Transverse colon (tissue), 4 donors: ENCODE measurements around the gene C2CD3. TPM values are rescaled to one million over a fixed set of nuclear protein-coding genes. Genes with fewer than 3 reads are reported as not detected.

Experiments used
- DNase-seq: peaks from one replicate; pipeline ENCODE4 v3.0.0-alpha.2; 2019
- H3K27ac ChIP-seq, 4 donors: fragments of 200-600 bp; sonication (generic); 2 replicates each; pipeline ENCODE4 v1.5.1; 2016 to 2018; ENCODE audit warnings: inconsistent platforms in 4 of 4
- H3K27me3 ChIP-seq: fragments of 200-600 bp; sonication (generic); 2 replicates; pipeline ENCODE4 v1.5.1; 2017; ENCODE audit warnings: inconsistent platforms
- H3K36me3 ChIP-seq, 4 donors: fragments of 200-600 bp; sonication (generic); 2 replicates each; pipeline ENCODE4 v1.5.1; 2017 to 2019; ENCODE audit warnings: inconsistent platforms in 4 of 4
- H3K4me1 ChIP-seq, 4 donors: fragments of 200-600 bp; sonication (generic); 2 replicates each; pipeline ENCODE4 v1.5.1; 2017 to 2020; ENCODE audit warnings: inconsistent platforms in 4 of 4
- H3K4me3 ChIP-seq, 4 donors: fragments of 200-600 bp; sonication (generic); 1 replicate in 1 of 4; 2 replicates in 3 of 4; pipeline versions ENCODE4 v1.5.1 to v1.6.1; 2017 to 2019; ENCODE audit warnings: inconsistent platforms in 4 of 4
- H3K9me3 ChIP-seq, 2 donors: fragments of 200-600 bp; sonication (generic); 2 replicates each; pipeline ENCODE4 v1.5.1; 2017 to 2019; ENCODE audit warnings: inconsistent platforms in 2 of 2
- CTCF ChIP-seq, 5 experiments: fragments of 200-600 bp in 3 of 5; fragments of 450-650 bp in 2 of 5; sonication (generic) in 3 of 5; IDR thresholded peaks; 1 replicate in 2 of 5; 2 replicates in 3 of 5; pipeline ENCODE4 v1.5.1; 2016 to 2017; ENCODE audit warnings: antibody characterized with exemption in 5 of 5, inconsistent platforms in 3 of 5, mild to moderate bottlenecking in 2 of 5, moderate library complexity in 1 of 5
- EP300 ChIP-seq: sonication (generic); formaldehyde crosslinking; IDR thresholded peaks from one replicate; pipeline ENCODE4 v1.6.1; 2017; ENCODE audit warnings: antibody characterized with exemption, low read depth
- POLR2A ChIP-seq: fragments of 450-650 bp; IDR thresholded peaks from one replicate; pipeline ENCODE4 v1.6.1; 2016; ENCODE audit warnings: antibody characterized with exemption, mild to moderate bottlenecking, moderate library complexity
- POLR2AphosphoS5 ChIP-seq, 3 donors: sonication (generic); formaldehyde crosslinking; IDR thresholded peaks; one replicate each; pipeline ENCODE4 v1.6.1; 2016; ENCODE audit warnings: antibody characterized with exemption in 3 of 3
- WGBS, 2 donors: methylation state at CpG; one replicate each; pipeline ENCODE4 v1.1.5; 2018; ENCODE audit warnings: low coverage in 1 of 2; 5-methylcytosine and 5-hydroxymethylcytosine counted together
- in situ Hi-C, 4 donors: fragments of 200-750 bp; cut with MboI; loops; one replicate each; pipeline versions ENCODE4 v1.15.0 to v1.15.1; 2017; ENCODE audit warnings: low sequenced_read_pairs in 3 of 4, low pct_ligation_motif_present in 1 of 4, low pct_unique_long_range_greater_than_20kb in 1 of 4
- intact Hi-C: fragments of 100-400 bp; cut with DNase I; formaldehyde crosslinking; loops from one replicate; pipeline ENCODE4 v1.15.1; 2023; ENCODE audit warnings: low total_unique reads
- total RNA-seq, 4 donors: library from RNA; depleted of rRNA; stranded (reverse); fragments of >200 nt; gene quantifications; one replicate each; pipeline ENCODE4 v1.1.0, GENCODE V29; 2016

The C2CD3 gene
- total RNA-seq, 4 donors from 2014 or later: 22.2 to 52.5 (median 37.4) TPM

GRCh38 chr11:74001822-74002286 is 168.9 kb downstream of the C2CD3 start:
- Histone ChIP-seq H3K4me3 (no peak overlapping the region), H3K27me3 (no peaks in the 10 kb centered on the region), H3K36me3 (no peaks in the 10 kb centered on the region), H3K9me3 (no peaks in the 10 kb centered on the region), H3K27ac (no peak overlapping the region), H3K4me1 (peaks cover 0 to 9% (median 0%) of the 10 kb centered on the region in 4 donors)
- no peak for TF ChIP-seq EP300
- 84 to 90% methylated on average over 2 to 7 of the region's 7 CpGs for WGBS, 2 donors
- no peak for DNase-seq
- in situ Hi-C loops (no loop called here), intact Hi-C loops (no loop called here)

- Histone ChIP-seq H3K27me3 (no peaks in the 10 kb centered on the region), H3K4me3 (no peak overlapping the region), H3K27ac (no peak overlapping the region), H3K4me1 (peaks cover 3 to 19% (median 5%) of the 10 kb centered on the region in 4 donors), H3K9me3 (no peaks in the 10 kb centered on the region), H3K36me3 (no peaks in the 10 kb centered on the region)
- intact Hi-C loops (no loop called here), in situ Hi-C loops (no loop called here)
- TF ChIP-seq CTCF (IDR thresholded peaks at IDR 0.05) (no peak), POLR2A (no peak), EP300 (no peak), POLR2AphosphoS5 (IDR thresholded peaks at IDR 0.05) (no peak)
- WGBS, 2 donors: 79 to 92% methylated on average over 2 to 14 of the region's 14 CpGs
- no peak for DNase-seq
Measured at GRCh38 chr11:74000307-74001133, 170.3 kb downstream of the C2CD3 start.

GRCh38 chr11:73999581-74000306 is 171.1 kb downstream of the C2CD3 start:
- H3K27ac ChIP-seq: no peak overlapping the region
- intact Hi-C loops: no loop called here
- no peak for DNase-seq
- no peak overlapping the region for H3K4me3 ChIP-seq
- H3K9me3 ChIP-seq: no peaks in the 10 kb centered on the region
- TF ChIP-seq POLR2AphosphoS5 (IDR thresholded peaks at IDR 0.05) (no peak), CTCF (IDR thresholded peaks at IDR 0.05) (no peak), EP300 (no peak), POLR2A (no peak)
- in situ Hi-C loops: no loop called here
- H3K27me3 ChIP-seq: no peaks in the 10 kb centered on the region
- no peaks in the 10 kb centered on the region for H3K36me3 ChIP-seq
- 74 to 77% methylated on average over 4 to 8 of the region's 8 CpGs for WGBS, 2 donors
- peaks cover 3 to 23% (median 5%) of the 10 kb centered on the region in 4 donors for H3K4me1 ChIP-seq

- no peak for DNase-seq
- Histone ChIP-seq H3K9me3 (no peaks in the 10 kb centered on the region), H3K27me3 (no peaks in the 10 kb centered on the region), H3K4me1 (peaks cover 3 to 21% (median 5%) of the 10 kb centered on the region in 4 donors), H3K27ac (no peak overlapping the region), H3K4me3 (no peak overlapping the region), H3K36me3 (no peaks in the 10 kb centered on the region)
- 88 to 91% methylated on average over 10 to 13 of the region's 13 CpGs for WGBS, 2 donors
- intact Hi-C loops: no loop called here
- TF ChIP-seq POLR2AphosphoS5 (IDR thresholded peaks at IDR 0.05): no peak
- no peak for TF ChIP-seq EP300
- TF ChIP-seq CTCF (IDR thresholded peaks at IDR 0.05): no peak
- in situ Hi-C loops: no loop called here
Measured at GRCh38 chr11:73998846-73999575, 171.8 kb downstream of the C2CD3 start.
